Colon (tissue), 2 donors: ENCODE data around the gene TCF4.

Source experiments
- FAIRE-seq: peaks from 2 replicates; lab custom pipeline; 2012; peaks lifted over from hg19 to GRCh38; lab: Jason Lieb, UNC
- donor health status: control.
- donor health status: control.

TCF4 gene

DNA sequence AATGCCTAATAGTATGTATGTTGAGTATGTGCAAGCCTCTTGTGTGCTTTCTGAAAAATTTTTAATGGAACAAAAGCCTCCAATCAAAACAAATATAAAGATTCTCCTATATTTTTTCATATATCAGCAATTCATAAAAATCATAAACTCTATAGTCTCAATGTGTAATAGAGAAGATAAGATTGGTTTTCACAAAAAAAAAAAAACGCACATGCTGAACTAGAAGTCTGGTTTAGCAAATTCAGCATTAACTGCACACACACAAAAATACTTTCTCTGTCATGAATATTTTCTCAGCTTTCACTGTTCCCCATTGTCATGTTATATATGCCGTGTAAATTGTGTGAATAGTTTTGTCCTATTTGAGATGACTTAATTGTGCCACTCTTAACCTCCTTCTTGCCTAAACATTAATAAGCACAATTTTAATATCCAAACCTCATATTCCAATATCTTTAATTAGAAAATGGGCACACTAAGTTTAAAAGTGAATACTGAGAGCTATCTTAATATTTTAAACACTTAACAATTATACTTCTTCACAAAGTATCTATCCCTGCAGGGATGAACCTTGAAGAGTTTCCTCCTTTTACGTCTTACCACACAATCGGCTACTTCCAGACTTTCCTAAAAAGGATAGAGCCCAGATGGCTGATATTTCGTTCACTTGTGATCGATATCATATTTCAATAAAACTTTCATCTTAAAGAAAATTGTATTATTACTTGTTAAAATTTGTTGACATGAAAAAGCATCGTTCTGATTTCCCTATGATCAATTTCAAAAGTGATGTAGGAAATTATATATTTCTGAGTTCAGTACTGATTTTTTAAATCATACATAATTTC is 242.7 kb downstream of the TCF4 start:
- no peak for FAIRE-seq

DNA sequence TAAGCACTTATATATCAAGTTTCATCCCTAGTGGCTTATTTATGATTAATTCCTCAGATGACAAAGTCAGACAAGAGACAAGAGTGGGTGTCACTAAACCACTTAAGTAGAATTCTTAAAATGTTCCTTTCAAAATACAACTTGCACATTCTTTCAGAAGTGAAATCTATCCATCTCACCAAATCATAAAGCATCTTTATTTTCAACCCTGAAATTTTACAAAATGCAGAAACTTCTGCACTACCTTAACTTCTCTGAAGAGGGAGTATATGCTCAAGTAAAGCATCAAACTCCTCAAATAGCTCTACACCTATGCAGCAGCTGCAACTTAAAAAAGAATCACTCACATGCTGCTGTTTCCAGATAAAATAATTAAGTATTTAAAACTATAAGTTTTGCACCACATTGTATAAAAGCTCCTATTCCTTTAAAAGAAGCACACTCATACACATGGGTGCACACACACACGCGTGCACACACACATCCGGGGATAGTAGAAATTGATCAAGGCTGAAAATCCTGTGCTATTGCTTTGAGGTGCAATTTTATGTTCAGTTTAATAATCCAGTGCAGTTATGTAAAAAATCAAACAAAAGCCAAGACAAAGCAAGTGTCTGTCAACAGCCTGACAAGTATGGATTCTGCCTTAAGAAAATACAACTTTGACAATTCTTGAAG is 244.5 kb downstream of the TCF4 start:
- no peak for FAIRE-seq

DNA sequence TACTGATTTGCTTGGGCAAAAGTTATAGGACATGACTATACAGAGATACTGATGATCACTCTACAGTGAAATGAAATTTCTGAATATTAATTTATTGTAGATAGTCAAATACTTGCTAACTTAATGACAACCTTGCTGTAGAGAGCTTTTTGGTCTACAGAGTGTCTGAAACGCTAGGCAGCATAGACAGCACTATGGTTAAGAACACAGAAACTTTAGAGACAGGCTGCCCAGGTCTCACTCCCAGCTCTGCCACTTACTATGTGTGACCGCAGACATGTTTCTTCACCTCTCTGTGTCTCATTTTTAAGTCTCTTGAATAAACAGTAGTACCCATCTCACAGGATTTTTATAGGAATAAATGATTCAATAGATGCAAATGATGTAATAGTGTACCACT is 247.0 kb downstream of the TCF4 start:
- FAIRE-seq = no peak

DNA sequence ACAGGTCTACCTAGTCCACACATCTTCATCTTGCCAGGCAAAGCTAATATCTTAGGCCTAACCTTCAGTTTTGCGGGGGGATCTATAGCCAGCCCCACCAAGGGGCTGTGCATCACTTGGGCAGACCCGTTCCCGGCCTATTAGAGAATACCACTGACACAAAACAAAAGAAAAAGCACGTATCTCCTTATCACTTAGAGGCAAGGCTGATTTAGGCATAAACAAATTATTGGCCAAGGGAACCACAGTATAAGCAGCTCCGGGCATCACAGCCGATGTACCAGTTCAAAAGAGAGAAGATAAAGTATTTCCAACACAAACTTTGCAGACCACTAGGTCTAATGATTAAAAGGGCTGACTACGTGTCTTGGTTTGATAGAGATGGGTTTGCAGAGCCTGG is 248.0 kb downstream of the TCF4 start:
- FAIRE-seq = no peak

DNA sequence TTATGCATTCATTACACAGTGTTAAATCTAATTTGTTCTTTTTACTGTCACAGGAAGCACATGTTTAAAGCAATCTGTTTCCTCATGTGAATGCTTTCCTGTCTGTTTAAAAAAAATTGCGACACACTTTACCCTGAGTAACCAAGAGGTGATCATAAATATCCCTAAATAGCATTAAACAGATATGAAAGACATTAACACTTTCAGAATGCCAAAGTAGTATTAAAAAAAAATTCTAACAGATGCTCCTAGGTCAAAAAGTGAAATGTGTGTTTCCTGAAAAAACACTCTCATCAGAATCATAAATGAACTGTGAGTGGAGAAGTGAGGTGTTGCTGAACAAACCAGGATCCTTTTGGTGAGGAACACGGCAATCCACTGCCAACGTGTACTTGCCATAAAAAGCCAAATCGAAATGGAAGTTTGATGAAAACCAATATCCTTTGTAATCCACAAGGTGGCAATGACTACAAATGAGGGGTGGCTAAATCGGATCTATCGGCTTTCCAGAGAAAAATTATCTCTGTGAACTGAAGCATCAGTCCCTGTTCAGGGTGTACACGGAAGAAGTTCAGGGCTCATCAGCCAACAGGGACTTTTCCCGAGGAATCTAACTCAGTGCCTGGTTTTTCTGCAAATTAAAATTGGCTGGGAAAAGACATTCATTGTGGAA is 248.9 kb downstream of the TCF4 start:
- no peak for FAIRE-seq

DNA sequence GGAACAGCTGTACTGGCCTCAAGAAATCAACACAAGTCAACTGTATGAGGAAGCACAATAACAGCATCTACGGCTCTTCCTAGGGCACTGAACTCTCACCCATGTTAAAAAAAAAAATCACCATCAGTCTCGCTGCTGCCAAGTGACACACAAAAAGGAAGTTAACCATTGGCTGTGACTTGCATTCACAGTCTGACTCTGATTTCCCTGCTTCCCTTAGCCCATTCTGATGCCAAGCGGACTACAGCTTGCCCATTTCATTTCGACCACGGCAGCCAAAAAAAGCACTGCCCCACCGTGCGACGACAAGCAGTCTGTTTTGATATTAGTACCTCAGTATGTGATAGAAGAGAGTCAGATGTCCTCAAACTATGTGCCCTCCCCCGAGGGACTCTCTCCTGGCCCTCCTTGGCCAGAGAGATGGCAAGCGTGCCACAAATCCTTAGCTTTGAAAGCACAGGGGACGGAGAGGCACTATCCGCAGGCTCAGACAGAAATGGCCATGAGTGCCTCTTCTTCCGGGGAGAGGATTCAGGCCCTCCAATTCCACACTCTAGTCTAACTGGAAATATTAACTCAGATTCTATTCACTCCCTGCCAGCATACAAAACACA is 250.0 kb downstream of the TCF4 start:
- FAIRE-seq = no peak

DNA sequence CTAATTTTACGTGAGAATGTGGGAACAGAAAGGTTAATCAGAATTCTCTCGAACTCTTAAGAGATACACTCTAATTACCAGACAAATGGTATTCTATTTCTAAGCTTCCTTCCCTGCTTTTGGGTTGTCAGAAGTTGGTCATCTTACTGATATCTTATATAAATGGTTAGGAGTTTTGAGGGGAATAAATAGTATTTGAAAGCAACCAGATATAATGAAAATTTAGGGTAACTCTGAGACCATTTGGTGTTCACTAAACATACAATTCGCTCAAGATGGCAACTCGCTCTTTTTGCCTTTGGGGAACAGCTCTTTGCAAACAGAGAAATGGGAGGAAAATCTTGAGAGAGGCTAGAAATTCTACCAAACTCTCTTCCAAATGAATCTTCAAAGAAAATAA is 250.9 kb downstream of the TCF4 start:
- no peak for FAIRE-seq

DNA sequence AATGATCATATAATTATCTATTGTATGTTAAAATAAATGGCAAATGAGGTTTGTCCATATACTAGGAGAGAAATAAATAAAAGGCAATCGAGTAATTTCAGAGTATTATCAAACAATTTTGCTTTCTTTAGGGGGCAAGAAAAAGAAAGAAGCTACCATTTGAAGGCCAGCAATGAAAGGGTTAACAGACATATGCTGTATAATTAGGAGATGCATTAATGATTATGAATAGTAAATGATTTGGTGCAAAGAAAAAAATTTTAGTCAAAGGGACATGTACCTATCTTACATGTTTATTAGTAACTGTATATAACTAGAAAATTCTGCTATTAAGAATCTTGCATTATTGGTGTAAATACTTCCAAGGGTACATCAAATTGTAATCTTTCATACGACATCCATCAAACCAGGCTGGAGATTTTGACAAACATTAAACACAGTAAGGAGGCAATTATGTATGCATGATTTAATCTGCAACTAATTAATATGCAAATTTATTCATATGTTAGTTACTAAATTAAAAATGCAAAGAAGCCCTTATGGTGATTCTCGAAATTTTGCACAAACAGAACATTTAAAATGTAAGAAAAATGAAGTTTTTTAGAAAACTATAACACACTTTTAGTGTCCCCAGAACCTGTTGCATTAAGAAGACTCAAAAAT is 251.4 kb downstream of the TCF4 start:
- FAIRE-seq = peak; percentile 14

DNA sequence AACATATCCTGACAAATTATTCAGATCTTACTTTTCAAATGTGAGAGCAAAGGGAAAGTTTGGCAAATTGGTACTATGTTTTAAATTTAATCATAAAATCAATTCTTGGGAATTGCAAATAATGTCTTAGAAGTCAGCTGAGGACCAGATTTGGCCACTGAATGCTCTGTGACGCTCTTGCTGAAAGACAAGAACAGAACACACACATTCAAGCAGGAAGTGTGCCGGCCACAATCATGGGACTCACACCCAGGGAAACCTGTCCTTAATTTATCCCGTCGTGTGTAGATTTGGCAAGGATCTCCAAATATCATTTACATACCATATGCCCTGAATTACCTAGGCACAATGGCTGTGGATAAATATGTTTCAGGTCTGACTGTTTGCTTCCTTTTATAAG is 253.1 kb downstream of the TCF4 start:
- no peak for FAIRE-seq

DNA sequence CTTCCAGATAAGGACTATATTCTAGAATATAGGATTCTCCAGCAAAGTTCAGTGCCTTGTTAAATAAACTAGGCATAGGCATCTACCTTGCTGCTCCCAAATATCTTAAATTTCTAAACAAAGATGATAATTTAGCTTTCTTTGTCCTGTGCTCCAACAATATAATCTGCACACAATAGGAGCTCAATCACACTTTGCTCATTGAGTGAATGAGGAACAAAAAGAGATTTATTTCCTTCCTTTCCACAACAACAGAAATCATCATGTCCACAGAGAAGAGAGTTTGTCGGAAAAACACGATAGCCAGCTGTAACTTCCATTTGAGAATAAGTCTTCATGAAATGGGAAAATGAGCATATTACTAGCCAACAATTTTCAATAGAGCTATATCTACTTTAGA is 256.7 kb downstream of the TCF4 start:
- FAIRE-seq = no peak

DNA sequence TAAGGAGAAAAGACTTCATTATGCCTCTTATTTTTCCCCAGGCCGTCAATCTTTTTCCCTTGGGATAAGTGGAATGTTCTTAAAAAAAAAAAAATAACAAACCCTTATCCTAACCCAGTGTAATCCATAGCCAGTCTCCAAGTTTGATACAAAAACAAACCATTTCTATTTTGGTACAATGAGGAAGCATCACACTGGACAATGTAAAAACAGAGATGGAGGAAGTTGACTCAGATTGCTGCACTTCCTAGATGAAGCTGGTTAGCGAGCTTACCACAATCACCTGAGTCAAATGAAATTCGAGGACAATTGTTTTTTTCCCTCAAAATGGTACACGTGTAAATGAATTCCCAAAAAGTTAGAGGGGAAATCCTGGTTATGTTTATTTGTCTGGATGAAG is 259.7 kb downstream of the TCF4 start:
- FAIRE-seq = no peak

DNA sequence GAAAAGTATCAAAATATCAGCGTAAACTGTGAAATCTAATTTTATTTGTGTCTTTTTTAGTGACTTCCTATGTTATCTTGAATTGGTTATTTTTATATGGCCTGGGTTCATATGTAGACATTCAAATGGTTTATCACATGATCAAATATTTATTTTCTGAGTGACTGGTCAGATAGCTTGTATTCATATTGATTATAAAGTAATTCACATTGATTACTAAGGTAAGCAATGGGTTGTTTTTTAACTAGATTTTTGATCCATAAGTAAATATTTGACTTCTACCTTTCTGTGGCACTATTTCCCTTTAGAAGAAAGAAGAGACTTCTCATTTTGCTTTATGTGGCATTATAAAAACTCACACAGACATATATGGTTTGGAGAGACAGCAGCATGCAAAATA is 260.5 kb downstream of the TCF4 start:
- FAIRE-seq = no peak

DNA sequence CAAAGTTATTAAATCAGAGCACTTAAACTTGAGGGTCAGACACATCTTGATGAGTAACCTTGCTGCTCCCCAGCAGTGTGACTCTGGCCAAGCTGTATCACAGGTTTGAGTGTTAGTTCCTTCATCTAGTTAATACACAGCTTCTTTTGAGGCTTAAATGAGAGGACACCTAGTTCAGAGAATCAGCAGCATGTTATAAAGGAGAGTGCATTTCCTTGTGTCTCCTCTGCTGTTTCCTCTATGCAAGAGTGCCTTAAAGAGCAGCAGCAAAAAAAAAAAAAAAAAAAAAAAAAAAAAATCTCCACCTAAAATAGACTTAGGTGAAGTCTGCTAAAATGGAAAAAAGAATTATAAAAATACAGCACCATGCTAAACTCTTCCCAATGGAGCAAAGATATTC is 261.9 kb downstream of the TCF4 start:
- no peak for FAIRE-seq

DNA sequence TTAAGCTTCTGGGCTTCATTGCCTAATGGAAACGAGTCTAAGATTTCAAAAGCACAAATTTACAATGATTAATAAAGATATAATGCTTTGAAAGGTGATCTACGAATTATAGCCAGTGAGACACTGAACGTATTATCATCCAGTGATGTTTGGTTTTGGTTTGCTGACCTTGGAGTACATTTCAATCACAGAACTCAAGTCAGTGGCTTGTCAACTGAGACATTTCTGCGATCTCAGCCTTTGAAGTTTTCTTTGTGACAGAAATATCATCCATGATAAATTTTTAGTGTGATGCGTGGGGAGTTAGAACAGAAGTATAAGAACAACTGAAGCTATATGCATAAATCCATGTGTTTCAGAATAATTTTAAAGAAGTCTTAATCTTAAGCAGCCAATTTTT is 263.8 kb downstream of the TCF4 start:
- no peak for FAIRE-seq

DNA sequence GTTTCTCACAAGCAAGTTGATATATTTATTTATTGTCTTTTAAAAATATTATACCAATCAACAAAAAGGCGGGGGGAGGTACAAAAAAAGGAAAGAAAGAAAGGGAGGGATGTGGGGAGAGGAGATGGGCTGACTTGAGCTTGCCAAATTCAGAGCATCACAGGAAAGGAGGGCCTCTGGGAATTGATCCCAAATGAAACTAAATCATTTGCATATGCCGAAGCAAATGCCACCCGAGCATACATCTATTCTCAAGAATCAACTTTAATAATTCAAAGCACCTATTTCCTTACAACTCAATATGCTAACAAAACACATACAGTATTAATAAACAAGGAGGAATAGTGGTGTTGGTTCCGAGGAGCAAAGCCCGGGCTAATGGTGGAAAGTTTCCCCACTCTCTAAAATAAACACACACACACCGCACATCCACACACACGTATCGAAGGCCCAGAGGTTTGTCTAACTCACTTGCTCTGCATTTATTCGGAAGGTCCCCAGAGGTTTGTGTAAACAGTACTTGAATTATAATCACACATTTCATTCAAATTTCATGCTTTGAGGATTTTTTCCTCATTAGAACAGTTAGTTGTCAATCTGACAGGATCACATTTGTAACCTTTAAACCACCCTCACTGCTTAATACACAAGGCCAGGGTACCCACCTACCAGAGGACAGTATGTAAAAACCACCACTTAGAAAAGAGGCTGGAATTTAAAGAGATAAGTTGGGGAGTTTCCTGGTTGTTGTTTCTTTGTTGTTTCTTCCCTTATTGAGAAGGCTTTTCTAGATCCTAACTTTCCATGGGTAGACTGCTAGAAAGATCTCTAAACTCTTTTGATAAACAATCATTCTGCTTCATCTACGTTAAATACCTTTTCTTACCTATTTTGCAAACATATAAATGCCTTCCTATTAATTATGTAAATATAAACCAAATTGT is 264.7 kb downstream of the TCF4 start:
- no peak for FAIRE-seq

DNA sequence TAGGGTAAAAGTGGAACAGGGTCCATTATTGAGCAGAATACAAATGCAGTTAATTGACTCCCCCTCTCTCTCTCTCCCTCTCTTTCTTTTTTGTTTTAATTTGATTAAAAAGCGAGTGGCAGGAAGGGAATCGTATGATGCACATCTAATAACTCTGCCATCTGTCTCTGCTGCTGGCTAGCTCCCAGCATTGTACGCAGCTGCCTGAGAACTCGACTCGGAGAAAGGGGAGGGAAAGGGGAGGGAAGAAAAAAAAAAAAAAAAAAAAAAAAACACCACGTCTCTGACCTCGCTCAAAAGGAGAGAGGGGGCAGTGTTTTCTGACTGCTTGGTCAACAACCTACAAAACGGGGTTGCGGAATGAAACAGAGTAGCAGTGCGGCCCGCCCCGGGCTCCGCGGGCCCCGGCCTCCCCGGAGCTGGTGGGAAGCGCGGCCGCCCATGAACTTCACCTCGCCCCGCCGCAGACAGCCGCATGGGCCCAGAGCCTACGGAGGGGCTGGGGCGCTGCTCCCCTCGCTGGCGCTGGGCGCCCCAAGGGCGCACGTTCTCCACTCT is 265.7 kb downstream of the TCF4 start:
- no peak for FAIRE-seq

DNA sequence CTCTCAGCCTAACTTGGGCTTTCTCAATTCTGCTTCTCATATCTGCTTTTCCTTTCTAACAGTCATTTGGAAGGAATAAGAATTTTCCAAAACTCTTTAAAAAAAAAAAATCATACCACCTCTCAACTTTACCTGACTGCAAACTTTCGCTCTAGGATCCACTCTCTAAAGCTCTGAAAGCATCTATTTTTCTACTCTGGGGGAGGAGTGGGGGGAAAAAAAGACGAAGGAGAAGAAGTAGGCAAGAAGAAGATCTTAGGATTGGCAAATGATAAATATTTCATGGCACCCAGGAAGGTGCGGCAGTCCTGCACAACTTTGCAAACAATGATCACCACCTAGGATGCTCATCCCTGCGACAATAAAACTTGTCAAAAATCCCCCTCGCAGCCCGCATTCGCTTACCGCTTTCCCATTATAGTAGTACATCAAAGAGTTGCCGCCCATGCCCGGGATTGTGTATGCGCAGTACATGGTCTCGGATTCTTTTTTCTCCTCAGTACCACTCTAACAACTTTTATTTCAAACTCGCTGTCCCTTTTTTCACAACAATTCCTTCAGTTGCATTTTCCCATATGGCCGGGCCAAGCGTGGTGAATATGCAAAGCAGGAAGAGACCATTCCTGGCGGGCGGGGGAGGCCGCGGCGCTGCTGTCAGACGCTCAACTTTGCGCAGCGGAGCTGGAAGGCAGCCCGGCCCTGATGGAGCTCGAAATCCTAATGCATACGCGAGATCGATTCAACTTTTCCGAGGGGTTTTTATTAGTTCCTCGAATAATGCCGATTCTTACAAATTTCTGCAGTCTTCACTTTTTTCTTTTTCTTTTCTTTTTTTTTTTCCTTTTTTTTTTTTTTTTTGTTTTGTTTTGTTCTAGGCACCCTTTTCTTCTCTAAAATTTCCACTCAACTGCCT is 266.5 kb downstream of the TCF4 start:
- FAIRE-seq = no peak

DNA sequence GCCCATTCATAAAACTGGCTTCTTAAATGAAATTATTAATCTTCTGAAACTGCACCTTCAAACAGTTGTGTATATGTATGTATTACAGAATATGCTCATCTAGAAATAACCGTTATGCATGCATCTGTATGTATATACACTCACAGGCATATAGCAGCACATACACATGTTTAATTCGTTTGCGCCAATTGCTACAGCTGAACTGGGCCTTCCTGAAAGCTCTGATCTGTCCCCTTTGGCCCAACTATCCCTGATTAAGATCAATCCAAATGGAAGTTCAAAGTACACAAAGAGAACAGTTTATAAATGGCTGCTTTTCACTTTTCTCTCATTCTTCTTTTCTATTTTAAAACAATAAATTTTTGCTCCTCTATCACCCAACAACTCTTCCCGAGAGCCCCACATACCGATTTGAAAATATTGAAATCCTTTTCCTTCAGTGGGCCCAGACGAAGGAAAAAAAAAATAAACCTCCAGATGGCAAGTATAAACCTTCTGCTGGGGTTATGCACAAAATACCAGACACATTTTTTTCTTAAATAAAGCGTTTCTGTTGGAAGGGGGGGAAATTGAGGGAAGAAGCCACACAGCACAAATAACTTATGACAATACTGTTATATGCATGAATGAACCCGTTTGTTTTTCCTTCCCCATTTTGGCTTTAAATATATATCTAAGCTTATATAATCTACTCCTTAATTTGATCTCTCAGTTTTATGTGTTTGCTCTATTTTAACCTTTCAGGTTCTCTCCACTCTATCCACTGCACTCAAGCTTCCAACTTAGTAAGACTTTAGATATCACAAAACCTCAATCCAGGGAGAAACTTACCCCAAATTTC is 267.3 kb downstream of the TCF4 start:
- no peak for FAIRE-seq
